ENCODE data around the gene GLYATL3. TPM values are rescaled to one million over a fixed set of nuclear protein-coding genes. Genes with fewer than 3 reads are reported as not detected.
"Not testable (repeated sequence)": the region's sequence is repeated elsewhere in the genome, so short reads cannot be mapped to it uniquely, and the experiment has no call there.

Gene GLYATL3
- total and polyA plus RNA-seq, 10 of the 15 experiments (the other 5 are each of a cell fraction or from before 2014, with no cell fraction given) = not detected

- H3K79me2 ChIP-seq (ENCODE audit: control insufficient read depth, insufficient read depth, low read length); H3K27ac ChIP-seq (ENCODE audit: control insufficient read depth, insufficient read depth); ATAC-seq; BruUV-seq (replicated peaks); H3K9me3 ChIP-seq (replicated peaks; ENCODE audit: control insufficient read depth, insufficient read depth, low read length); H3K4me1 ChIP-seq (ENCODE audit: control insufficient read depth, insufficient read depth, low read length); CTCF ChIA-PET; DNase-seq (ENCODE audit: low read depth, low spot score); intact Hi-C loops (cut with micrococcal nuclease; ENCODE audit: unreplicated experiment); H3K4me2 ChIP-seq (ENCODE audit: control insufficient read depth, insufficient read depth); H3K36me3 ChIP-seq (ENCODE audit: control insufficient read depth in 2 of 2, insufficient read depth in 2 of 2, low read length in 1 of 2); RAD21 ChIA-PET (ENCODE audit: unreplicated experiment); H3K4me3 ChIP-seq; in situ Hi-C loops (cut with MboI); SMC1A ChIA-PET (ENCODE audit: uncharacterized antibody, unreplicated experiment); H2AFZ ChIP-seq (ENCODE audit: control insufficient read depth, low read depth, low read length); POLR2A ChIA-PET; H3K27me3 ChIP-seq (replicated peaks in 1 of 2; ENCODE audit: control insufficient read depth in 2 of 2, insufficient read depth in 2 of 2, low read length in 1 of 2); H4K20me1 ChIP-seq (ENCODE audit: control insufficient read depth, insufficient read depth); FAIRE-seq; H3K9ac ChIP-seq (ENCODE audit: control insufficient read depth, insufficient read depth, low read length): not testable (repeated sequence)
- WGBS (ENCODE audit: insufficient coverage, insufficient replicate concordance, low lambda C conversion rate, missing lambda C conversion rate) = 77% methylated on average over 2 of the region's 2 CpGs
Observed at GRCh38 chr6:49476564-49476963, 23.2 kb upstream of the GLYATL3 start.

- CTCF ChIA-PET = no interaction called here
- 97% methylated on average over 3 of the region's 3 CpGs for WGBS (ENCODE audit: insufficient coverage, insufficient replicate concordance, low lambda C conversion rate, missing lambda C conversion rate)
- H3K79me2 ChIP-seq (ENCODE audit: control insufficient read depth, insufficient read depth, low read length) = no peaks in the 10 kb centered on the region
- SMC1A ChIA-PET (ENCODE audit: uncharacterized antibody, unreplicated experiment) = no interaction called here
- in situ Hi-C loops (cut with MboI) (no loop called here), intact Hi-C loops (cut with micrococcal nuclease; ENCODE audit: unreplicated experiment) (no loop called here)
- H2AFZ ChIP-seq (ENCODE audit: control insufficient read depth, low read depth, low read length) = no peak overlapping the region
- H3K9ac ChIP-seq (ENCODE audit: control insufficient read depth, insufficient read depth, low read length) = no peak overlapping the region
- no TSS peak for BruUV-seq (replicated peaks)
- POLR2A ChIA-PET = no interaction called here
- H3K4me1 ChIP-seq (ENCODE audit: control insufficient read depth, insufficient read depth, low read length) = no peaks in the 10 kb centered on the region
- no peak for DNase-seq (ENCODE audit: low read depth, low spot score)
- H3K4me2 ChIP-seq (ENCODE audit: control insufficient read depth, insufficient read depth) = no peak overlapping the region
- no peaks in the 10 kb centered on the region for H3K9me3 ChIP-seq (replicated peaks; ENCODE audit: control insufficient read depth, insufficient read depth, low read length)
- TF ChIP-seq TAF1 (IDR thresholded peaks at IDR 0.05; ENCODE audit: borderline replicate concordance, low read depth, low read length) = no peak
- TF ChIP-seq SUZ12 (IDR thresholded peaks at IDR 0.05; ENCODE audit: unreplicated experiment) = no peak
- no peak for TF ChIP-seq CBX3 (IDR thresholded peaks at IDR 0.05; ENCODE audit: borderline replicate concordance, low read depth)
- no peak for TF ChIP-seq HDAC2 (IDR thresholded peaks at IDR 0.05)
- TF ChIP-seq NFXL1 (IDR thresholded peaks at IDR 0.05; ENCODE audit: borderline replicate concordance) = no peak
- no peak for TF ChIP-seq ETV6 (conservative IDR thresholded peaks at IDR 0.05 in 1 of 2, IDR thresholded peaks at IDR 0.05 in 1 of 2; ENCODE audit: borderline replicate concordance in 1 of 2, low read depth in 1 of 2)
- no peak for TF ChIP-seq ZNF384 (IDR thresholded peaks at IDR 0.05; ENCODE audit: borderline replicate concordance, low read depth, low read length)
- H3K27ac ChIP-seq (ENCODE audit: control insufficient read depth, insufficient read depth) = no peak overlapping the region
- no peaks in the 10 kb centered on the region for H4K20me1 ChIP-seq (ENCODE audit: control insufficient read depth, insufficient read depth)
- H3K27me3 ChIP-seq (replicated peaks in 1 of 2; ENCODE audit: control insufficient read depth in 2 of 2, insufficient read depth in 2 of 2, low read length in 1 of 2) = no peaks in the 10 kb centered on the region
- no peak for FAIRE-seq
- H3K36me3 ChIP-seq (ENCODE audit: control insufficient read depth in 2 of 2, insufficient read depth in 2 of 2, low read length in 1 of 2) = no peaks in the 10 kb centered on the region; a peak in 2 of 4 replicates
- no peak overlapping the region for H3K4me3 ChIP-seq
- ATAC-seq = no peak
- RAD21 ChIA-PET (ENCODE audit: unreplicated experiment) = no interaction called here
Observed at GRCh38 chr6:49479308-49479970, 20.3 kb upstream of the GLYATL3 start.

DNA sequence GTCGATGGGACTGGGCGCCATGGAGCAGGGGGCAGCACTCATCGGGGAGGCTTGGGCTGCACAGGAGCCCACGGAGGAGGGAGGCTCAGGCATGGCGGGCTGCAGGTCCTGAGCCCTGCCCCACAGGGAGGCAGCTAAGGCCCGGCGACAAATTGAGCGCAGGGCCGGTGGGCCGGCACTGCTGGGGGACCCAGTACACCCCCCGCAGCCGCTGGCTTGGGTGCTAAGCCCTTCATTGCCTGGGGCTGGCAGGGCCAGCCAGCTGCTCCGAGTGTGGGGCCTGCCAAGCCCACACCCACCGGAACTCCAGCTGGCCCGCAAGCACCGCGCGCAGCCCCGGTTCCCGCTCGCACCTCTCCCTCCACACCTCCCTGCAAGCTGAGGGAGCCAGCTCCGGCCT is 17.9 kb upstream of the GLYATL3 start:
- H2AFZ ChIP-seq (ENCODE audit: control insufficient read depth, low read depth, low read length); H3K79me2 ChIP-seq (ENCODE audit: control insufficient read depth, insufficient read depth, low read length); BruUV-seq (replicated peaks); H3K9me3 ChIP-seq (replicated peaks; ENCODE audit: control insufficient read depth, insufficient read depth, low read length); H4K20me1 ChIP-seq (ENCODE audit: control insufficient read depth, insufficient read depth); in situ Hi-C loops (cut with MboI); RAD21 ChIA-PET (ENCODE audit: unreplicated experiment); SMC1A ChIA-PET (ENCODE audit: uncharacterized antibody, unreplicated experiment); H3K36me3 ChIP-seq (ENCODE audit: control insufficient read depth in 2 of 2, insufficient read depth in 2 of 2, low read length in 1 of 2); H3K27ac ChIP-seq (ENCODE audit: control insufficient read depth, insufficient read depth); DNase-seq (ENCODE audit: low read depth, low spot score); intact Hi-C loops (cut with micrococcal nuclease; ENCODE audit: unreplicated experiment); H3K4me3 ChIP-seq; H3K4me2 ChIP-seq (ENCODE audit: control insufficient read depth, insufficient read depth); H3K27me3 ChIP-seq (replicated peaks in 1 of 2; ENCODE audit: control insufficient read depth in 2 of 2, insufficient read depth in 2 of 2, low read length in 1 of 2); H3K4me1 ChIP-seq (ENCODE audit: control insufficient read depth, insufficient read depth, low read length); FAIRE-seq; POLR2A ChIA-PET; H3K9ac ChIP-seq (ENCODE audit: control insufficient read depth, insufficient read depth, low read length); ATAC-seq: not testable (repeated sequence)
- CTCF ChIA-PET = interaction anchor here (0.6 kb wide), 1 partner anchor 1819 kb away, joined by 4 read pairs; no protein-coding TSS in a partner anchor
- 96% methylated on average over 19 of the region's 22 CpGs for WGBS (ENCODE audit: insufficient coverage, insufficient replicate concordance, low lambda C conversion rate, missing lambda C conversion rate)
